ENCODE measurements around the gene PRTN3.
"Not testable (repeated sequence)": the region's sequence is repeated elsewhere in the genome, so short reads cannot be mapped to it uniquely, and the experiment has no call there.

Gene PRTN3

GRCh38 chr19:876089-876488 lies 35.3 kb downstream of the PRTN3 start:
- Histone ChIP-seq H3K27me3 (ENCODE audit: control insufficient read depth, insufficient read depth, low read length) (no peaks in the 10 kb centered on the region), H3K4me2 (ENCODE audit: low read length) (no peak overlapping the region), H3K4me3 (ENCODE audit: low read length) (no peak overlapping the region), H3K36me3 (ENCODE audit: insufficient read depth, low read length) (peaks cover 12% of the 10 kb centered on the region), H3K4me1 (ENCODE audit: control insufficient read depth, insufficient read depth, low read length) (peaks cover 12% of the 10 kb centered on the region), H3K9me3 (replicated peaks; ENCODE audit: low read length) (no peaks in the 10 kb centered on the region), H3K9ac (ENCODE audit: low read depth, low read length) (no peak overlapping the region)

- Histone ChIP-seq H3K4me2 (ENCODE audit: low read length) (no peak overlapping the region), H3K9me3 (replicated peaks; ENCODE audit: low read length) (no peaks in the 10 kb centered on the region), H3K4me1 (ENCODE audit: control insufficient read depth, insufficient read depth, low read length) (peaks cover 6% of the 10 kb centered on the region), H3K9ac (ENCODE audit: low read depth, low read length) (no peak overlapping the region), H3K36me3 (ENCODE audit: insufficient read depth, low read length) (peaks cover 17% of the 10 kb centered on the region), H3K4me3 (ENCODE audit: low read length) (no peak overlapping the region), H3K27me3 (ENCODE audit: control insufficient read depth, insufficient read depth, low read length) (no peaks in the 10 kb centered on the region)
Measured at GRCh38 chr19:876780-877314, 36.0 kb downstream of the PRTN3 start.

- not testable (repeated sequence) for H3K9me3 ChIP-seq (replicated peaks; ENCODE audit: low read length); H3K4me2 ChIP-seq (ENCODE audit: low read length); H3K4me1 ChIP-seq (ENCODE audit: control insufficient read depth, insufficient read depth, low read length); H3K27me3 ChIP-seq (ENCODE audit: control insufficient read depth, insufficient read depth, low read length); H3K4me3 ChIP-seq (ENCODE audit: low read length); H3K9ac ChIP-seq (ENCODE audit: low read depth, low read length)
- peaks cover 29% of the 10 kb centered on the region for H3K36me3 ChIP-seq (ENCODE audit: insufficient read depth, low read length)
Measured at GRCh38 chr19:877992-878660, 37.3 kb downstream of the PRTN3 start.

- H3K4me3 ChIP-seq (ENCODE audit: low read length); H3K9me3 ChIP-seq (replicated peaks; ENCODE audit: low read length); H3K4me2 ChIP-seq (ENCODE audit: low read length); H3K4me1 ChIP-seq (ENCODE audit: control insufficient read depth, insufficient read depth, low read length); H3K9ac ChIP-seq (ENCODE audit: low read depth, low read length); H3K27me3 ChIP-seq (ENCODE audit: control insufficient read depth, insufficient read depth, low read length): not testable (repeated sequence)
- H3K36me3 ChIP-seq (ENCODE audit: insufficient read depth, low read length): peaks cover 29% of the 10 kb centered on the region
Measured at GRCh38 chr19:878751-879561, 38.2 kb downstream of the PRTN3 start.

GRCh38 chr19:879711-880438 lies 39.1 kb downstream of the PRTN3 start:
- H3K4me3 ChIP-seq (ENCODE audit: low read length): no peak overlapping the region
- no peaks in the 10 kb centered on the region for H3K27me3 ChIP-seq (ENCODE audit: control insufficient read depth, insufficient read depth, low read length)
- no peaks in the 10 kb centered on the region for H3K9me3 ChIP-seq (replicated peaks; ENCODE audit: low read length)
- no peaks in the 10 kb centered on the region for H3K4me1 ChIP-seq (ENCODE audit: control insufficient read depth, insufficient read depth, low read length)
- no peak overlapping the region for H3K4me2 ChIP-seq (ENCODE audit: low read length)
- H3K36me3 ChIP-seq (ENCODE audit: insufficient read depth, low read length): peaks cover 29% of the 10 kb centered on the region
- H3K9ac ChIP-seq (ENCODE audit: low read depth, low read length): no peak overlapping the region

GRCh38 chr19:881385-882071 lies 40.7 kb downstream of the PRTN3 start:
- no peaks in the 10 kb centered on the region for H3K9me3 ChIP-seq (replicated peaks; ENCODE audit: low read length)
- H3K9ac ChIP-seq (ENCODE audit: low read depth, low read length): no peak overlapping the region
- H3K36me3 ChIP-seq (ENCODE audit: insufficient read depth, low read length): peaks cover 34% of the 10 kb centered on the region
- no peaks in the 10 kb centered on the region for H3K4me1 ChIP-seq (ENCODE audit: control insufficient read depth, insufficient read depth, low read length)
- H3K4me2 ChIP-seq (ENCODE audit: low read length): no peak overlapping the region
- H3K27me3 ChIP-seq (ENCODE audit: control insufficient read depth, insufficient read depth, low read length): no peaks in the 10 kb centered on the region
- no peak overlapping the region for H3K4me3 ChIP-seq (ENCODE audit: low read length)

GRCh38 chr19:882871-883497 lies 42.2 kb downstream of the PRTN3 start:
- Histone ChIP-seq H3K4me1 (ENCODE audit: control insufficient read depth, insufficient read depth, low read length) (no peaks in the 10 kb centered on the region), H3K4me3 (ENCODE audit: low read length) (no peak overlapping the region), H3K9ac (ENCODE audit: low read depth, low read length) (no peak overlapping the region), H3K36me3 (ENCODE audit: insufficient read depth, low read length) (peaks cover 39% of the 10 kb centered on the region), H3K27me3 (ENCODE audit: control insufficient read depth, insufficient read depth, low read length) (no peaks in the 10 kb centered on the region), H3K4me2 (ENCODE audit: low read length) (no peak overlapping the region), H3K9me3 (replicated peaks; ENCODE audit: low read length) (no peaks in the 10 kb centered on the region)

GRCh38 chr19:883661-884211 lies 42.9 kb downstream of the PRTN3 start:
- Histone ChIP-seq H3K4me1 (ENCODE audit: control insufficient read depth, insufficient read depth, low read length) (no peaks in the 10 kb centered on the region), H3K9ac (ENCODE audit: low read depth, low read length) (no peak overlapping the region), H3K4me2 (ENCODE audit: low read length) (no peak overlapping the region), H3K4me3 (ENCODE audit: low read length) (no peak overlapping the region), H3K9me3 (replicated peaks; ENCODE audit: low read length) (no peaks in the 10 kb centered on the region), H3K27me3 (ENCODE audit: control insufficient read depth, insufficient read depth, low read length) (no peaks in the 10 kb centered on the region), H3K36me3 (ENCODE audit: insufficient read depth, low read length) (peaks cover 43% of the 10 kb centered on the region)

- Histone ChIP-seq H3K36me3 (ENCODE audit: insufficient read depth, low read length) (peaks cover 52% of the 10 kb centered on the region), H3K9ac (ENCODE audit: low read depth, low read length) (no peak overlapping the region), H3K4me3 (ENCODE audit: low read length) (no peak overlapping the region), H3K4me1 (ENCODE audit: control insufficient read depth, insufficient read depth, low read length) (no peaks in the 10 kb centered on the region), H3K27me3 (ENCODE audit: control insufficient read depth, insufficient read depth, low read length) (no peaks in the 10 kb centered on the region), H3K4me2 (ENCODE audit: low read length) (no peak overlapping the region), H3K9me3 (replicated peaks; ENCODE audit: low read length) (no peaks in the 10 kb centered on the region)
Measured at GRCh38 chr19:884420-885211, 43.8 kb downstream of the PRTN3 start.

- Histone ChIP-seq H3K36me3 (ENCODE audit: insufficient read depth, low read length) (peaks cover 58% of the 10 kb centered on the region), H3K4me3 (ENCODE audit: low read length) (no peak overlapping the region), H3K9me3 (replicated peaks; ENCODE audit: low read length) (no peaks in the 10 kb centered on the region), H3K27me3 (ENCODE audit: control insufficient read depth, insufficient read depth, low read length) (no peaks in the 10 kb centered on the region), H3K4me1 (ENCODE audit: control insufficient read depth, insufficient read depth, low read length) (no peaks in the 10 kb centered on the region), H3K9ac (ENCODE audit: low read depth, low read length) (no peak overlapping the region), H3K4me2 (ENCODE audit: low read length) (no peak overlapping the region)
Measured at GRCh38 chr19:885536-886224, 44.9 kb downstream of the PRTN3 start.

All from skeletal muscle satellite cell (primary cell).